ENCODE results near the gene HPCAL1.

HPCAL1 gene

DNA sequence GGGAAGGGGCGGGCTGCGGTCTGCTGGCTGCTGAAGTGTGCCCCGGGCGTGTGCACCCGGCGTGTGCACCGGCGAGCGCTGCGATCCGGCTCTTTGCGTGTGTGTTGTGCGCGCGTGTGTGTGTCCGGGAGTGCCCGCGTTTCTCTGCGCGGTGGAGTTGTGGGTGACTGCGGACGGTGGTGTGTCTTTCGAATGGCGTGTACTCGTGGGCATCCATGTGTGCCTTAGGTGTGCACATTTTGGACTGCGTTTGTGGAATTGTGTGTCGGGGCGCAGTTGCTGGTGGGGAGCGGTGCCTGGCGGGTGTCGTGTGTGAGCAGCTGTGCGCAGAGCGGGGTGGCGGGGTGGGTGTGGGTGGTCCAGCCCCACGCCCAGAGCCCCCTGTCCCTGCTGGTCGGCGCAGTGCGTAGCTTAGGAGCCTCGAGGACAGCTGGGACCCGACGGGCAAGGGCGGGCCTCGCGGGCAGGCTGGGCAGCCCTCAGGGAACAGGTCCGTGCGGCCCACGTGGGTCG lies 533 bp downstream of the HPCAL1 start:
- no peak for DNase-seq (ENCODE audit: low read depth, low spot score)

DNA sequence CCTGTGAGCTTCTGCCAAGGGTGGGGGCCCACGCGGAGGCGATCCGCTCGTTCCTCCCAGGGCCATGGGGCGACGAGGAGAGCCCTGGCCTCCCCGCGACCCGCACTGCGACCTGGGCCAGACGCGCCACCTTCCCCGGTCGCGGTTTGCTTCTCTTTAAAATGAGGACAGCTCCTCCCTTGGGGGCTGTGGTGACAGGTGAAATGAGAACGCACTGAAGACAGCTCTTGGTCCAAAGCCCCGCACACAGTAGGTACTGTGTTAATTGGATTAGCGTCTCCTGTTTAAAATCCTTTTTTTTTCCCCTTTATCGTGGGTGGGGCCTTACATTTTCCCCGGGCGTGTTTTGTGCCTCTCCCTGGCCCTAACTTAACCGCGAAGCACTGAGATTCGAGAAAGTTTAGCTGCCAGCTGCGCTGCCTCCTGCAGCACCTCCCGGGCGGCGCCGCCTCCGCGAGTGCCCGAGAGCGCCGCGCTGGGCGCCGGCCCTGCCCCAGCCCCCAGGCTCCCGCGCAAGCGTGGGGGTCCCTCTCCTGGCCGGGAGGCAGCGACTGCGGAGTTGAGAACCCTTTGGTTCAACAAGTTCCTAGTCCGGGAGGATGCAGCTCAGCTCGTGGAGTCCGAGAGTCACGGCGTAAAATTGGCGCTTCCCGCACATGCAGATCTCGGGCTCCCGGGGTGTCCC lies 1.1 kb downstream of the HPCAL1 start:
- no peak for DNase-seq (ENCODE audit: low read depth, low spot score)

DNA sequence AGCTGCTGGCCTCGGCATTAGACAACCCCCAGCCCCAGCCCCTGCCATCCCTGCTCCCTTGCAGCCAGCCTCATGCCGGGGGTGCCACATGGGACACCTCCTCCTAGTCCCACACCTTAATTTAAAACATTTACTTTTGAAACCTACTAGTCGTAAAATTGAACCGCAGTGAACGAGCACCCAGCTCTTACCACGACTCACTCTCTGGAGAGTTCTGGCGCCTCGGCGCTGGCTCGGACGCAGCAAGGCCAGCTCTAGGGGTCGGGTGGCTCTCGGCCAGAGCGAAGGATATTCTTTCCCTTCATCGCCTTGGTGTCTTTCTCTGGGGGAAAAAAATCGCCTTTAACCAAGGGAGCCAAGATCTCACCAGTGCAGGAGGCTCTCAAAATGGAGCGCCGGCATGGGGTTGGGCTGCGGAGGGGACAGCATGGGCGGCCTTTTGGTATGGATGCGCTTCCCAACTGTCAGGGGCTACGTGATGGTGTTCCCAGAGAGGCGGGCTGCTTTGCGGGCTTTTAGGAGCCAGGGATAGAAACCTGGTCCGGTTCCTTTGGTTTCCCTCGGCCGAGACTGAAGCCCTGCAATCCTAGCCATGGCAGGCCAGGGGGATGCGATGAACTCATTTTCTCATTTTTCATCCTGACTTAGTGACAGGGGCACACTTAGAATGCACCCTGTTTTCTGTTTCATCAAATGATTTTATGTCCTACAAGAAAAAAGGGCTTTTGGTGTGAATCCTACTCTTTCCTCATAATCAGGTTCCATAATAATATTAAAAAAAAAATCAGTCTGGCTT lies 2.0 kb downstream of the HPCAL1 start:
- DNase-seq (ENCODE audit: low read depth, low spot score): no peak

DNA sequence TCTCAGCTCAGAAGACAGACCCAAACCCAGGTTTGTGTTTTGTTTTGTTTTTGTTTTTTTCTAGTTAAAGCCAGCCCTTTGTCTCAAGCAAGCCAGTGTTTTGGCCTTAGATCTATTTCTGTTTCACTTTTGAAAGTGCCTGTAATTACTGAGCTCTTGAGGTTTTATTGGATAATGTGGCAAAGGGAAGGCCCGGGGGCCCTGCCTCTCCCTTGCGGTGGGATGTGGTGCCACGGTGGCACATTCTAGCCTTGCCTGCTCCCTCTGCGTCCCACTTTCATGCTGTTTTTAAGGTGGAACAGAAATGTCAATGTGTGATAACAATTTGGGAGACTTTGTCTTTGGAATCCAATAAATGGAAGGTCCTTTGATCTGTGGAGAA lies 2.5 kb downstream of the HPCAL1 start:
- DNase-seq (ENCODE audit: low read depth, low spot score): no peak

DNA sequence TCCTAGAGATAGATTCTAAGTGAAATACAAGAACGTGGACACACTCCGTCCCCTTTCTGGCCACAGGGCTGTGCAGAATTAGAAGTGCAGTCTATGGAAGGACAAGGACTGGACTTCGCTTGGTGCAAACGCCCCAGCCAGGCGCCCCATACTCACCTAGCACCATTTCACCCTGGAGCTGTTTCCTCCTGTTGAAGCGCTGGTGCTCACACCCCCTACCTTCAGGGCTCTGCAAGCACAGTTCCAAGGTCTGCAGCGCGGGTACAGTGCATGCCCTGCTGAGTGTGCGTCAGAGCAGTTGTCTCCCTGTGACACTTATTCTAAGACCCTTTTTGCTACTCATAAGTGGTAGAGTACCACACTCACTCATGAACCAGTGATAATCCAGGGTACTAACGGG lies 3.0 kb downstream of the HPCAL1 start:
- DNase-seq (ENCODE audit: low read depth, low spot score): no peak

DNA sequence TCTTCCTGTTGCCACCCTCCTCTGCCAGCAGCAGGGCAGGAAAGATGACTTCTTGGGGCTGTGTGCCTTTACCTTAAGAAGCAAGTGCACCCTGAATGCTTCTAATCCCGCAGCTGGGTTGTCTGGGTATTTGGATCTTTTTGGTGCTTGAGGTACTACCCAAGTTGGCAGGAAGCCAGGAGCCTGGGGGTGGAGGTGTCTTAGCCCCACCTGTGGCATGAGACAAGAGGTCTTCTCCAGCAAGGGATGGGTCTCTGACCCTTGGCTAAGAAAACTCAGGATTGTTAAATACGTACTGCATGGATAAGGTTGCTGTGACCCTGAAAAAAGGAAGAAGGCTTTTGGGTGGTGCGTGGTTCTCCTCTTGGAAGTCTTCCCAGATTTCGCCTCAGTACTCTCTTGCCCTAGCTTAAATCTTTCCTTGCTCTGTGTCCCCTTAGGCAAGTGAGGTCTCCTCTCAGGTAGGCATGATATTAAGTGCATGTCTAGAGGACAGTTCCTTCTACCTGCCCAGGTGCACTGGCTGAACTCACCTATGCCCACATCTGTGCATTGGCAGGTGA lies 4.3 kb downstream of the HPCAL1 start:
- no peak for DNase-seq (ENCODE audit: low read depth, low spot score)

DNA sequence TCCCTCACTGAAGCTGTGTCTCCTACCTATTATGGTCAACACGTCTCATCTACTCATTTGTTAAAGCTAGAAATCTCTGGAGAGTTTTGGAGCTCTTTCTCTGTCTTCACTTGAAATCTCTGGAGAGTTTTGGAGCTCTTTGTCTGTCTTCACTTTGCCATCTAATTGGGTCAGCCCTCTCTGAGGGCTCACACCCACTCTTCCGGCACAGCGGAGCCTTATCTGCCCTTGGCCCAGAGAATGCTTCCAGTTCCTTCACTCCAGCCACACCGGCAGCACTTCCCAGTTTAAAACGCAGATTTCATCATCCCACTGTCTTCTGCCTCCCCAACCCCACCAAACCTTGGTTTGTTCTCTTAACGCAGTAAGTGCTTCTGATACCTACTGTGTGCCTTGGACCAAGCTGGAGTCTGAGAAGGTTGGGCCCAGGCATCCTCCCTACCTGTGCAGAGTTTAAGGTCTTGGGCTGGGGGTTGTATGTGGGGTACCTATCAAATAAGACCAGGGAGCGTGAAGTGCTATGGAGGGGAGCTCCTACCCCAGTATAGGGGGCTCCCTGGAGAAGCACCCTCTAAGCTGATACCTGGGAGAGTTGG lies 5.0 kb downstream of the HPCAL1 start:
- DNase-seq (ENCODE audit: low read depth, low spot score): no peak

DNA sequence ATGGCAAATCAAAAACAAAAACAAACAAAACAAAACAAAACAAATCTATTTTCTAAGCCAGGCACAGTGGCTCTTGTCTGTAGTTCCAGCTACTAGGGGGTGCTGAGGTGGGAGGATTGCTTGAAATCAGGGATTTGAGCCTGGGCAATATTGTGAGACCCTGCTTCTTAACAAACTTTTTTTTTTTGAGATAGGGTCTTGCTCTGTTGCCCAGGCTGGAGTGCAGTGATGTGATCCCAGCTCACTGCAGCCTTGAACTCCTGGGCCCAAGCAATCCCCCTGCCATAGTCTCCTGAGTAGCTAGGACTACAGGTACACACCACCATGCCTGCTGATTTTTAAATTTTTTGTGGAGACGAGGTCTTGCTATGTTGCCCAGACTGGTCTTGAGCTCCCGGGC lies 6.2 kb downstream of the HPCAL1 start:
- DNase-seq (ENCODE audit: low read depth, low spot score): no peak

DNA sequence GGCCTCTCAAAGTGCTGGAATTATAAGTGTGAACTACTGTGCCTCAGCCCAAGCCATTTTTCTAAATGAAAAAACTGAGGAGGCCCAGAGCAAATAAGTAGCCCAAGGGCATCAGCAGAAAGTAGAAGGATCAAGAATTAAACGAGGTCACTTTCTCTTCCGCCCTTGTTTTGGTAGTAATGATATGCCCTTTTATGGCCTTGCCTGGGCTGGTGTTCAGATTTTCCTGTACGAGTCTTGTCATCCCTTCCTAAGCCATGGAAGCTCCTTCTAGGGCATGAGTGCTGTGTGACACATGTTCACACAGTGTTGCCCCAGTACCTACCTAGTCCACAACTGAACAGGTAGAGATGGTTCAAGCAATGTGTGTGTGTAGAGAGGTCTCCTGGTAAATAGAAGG lies 6.6 kb downstream of the HPCAL1 start:
- DNase-seq (ENCODE audit: low read depth, low spot score): no peak

DNA sequence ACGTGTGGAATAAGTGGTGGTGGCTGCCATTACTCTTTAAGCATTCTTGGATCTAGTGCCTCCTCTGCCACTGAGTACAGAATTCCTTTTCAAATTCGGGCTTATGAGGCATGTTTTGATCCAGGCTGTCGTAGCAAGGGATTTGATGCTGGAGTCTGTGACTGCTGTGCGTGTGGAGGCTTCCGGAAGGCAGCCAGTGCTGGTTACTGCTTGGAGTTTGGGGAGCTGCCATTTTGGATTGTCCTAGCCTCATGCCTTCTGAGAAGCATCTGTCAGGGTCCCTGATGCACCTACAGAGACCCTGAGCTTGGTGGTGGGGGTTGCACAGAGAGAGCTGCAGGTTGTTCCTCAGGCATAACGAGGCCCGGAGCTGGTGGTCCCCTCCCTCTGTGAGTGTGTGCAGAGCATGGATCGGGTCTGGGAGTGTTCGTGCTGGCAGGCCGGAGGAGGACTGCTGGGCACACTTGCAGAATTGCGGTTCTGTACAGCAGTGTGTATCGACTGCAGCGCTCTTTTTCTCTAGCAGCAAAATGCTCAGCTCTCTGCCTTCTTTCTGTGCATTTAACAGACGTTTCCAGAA lies 7.7 kb downstream of the HPCAL1 start:
- DNase-seq (ENCODE audit: low read depth, low spot score): no peak

DNA sequence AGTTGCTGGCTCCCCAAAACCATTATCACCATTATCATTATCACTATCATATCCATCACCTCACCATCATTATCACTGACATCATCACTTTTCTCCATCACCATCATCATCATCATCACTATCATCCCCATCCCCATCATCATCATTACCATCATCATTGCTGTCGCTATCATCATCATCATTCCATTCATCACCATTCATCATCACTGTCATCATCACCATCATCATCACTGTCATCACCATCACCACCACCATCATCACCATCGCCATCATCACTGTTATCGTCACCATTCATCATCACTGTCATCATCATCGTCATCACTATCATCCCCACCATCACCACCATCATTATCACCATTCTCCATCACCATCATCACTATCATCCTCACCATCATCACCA lies 9.0 kb downstream of the HPCAL1 start:
- DNase-seq (ENCODE audit: low read depth, low spot score): no peak

DNA sequence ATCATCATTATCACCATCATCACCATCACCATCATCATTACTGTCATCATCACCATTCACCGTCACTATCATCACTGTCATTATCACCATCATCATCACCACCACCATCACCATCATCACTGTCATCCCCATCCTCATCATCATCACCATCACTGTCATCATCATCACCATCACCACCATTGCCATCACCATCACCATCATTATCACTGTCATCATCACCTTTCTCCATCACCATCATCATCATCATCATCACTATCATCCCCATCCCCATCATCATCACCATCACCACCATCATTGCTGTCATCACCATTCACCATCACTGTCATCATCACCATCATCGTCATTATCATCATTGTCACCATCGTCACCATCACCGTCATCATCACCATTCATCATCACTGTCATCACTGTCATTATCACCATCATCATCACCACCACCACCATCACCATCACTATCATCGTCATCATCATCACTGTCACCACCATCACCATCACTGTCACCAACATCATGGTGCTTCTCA lies 9.8 kb downstream of the HPCAL1 start:
- no peak for DNase-seq (ENCODE audit: low read depth, low spot score)

DNA sequence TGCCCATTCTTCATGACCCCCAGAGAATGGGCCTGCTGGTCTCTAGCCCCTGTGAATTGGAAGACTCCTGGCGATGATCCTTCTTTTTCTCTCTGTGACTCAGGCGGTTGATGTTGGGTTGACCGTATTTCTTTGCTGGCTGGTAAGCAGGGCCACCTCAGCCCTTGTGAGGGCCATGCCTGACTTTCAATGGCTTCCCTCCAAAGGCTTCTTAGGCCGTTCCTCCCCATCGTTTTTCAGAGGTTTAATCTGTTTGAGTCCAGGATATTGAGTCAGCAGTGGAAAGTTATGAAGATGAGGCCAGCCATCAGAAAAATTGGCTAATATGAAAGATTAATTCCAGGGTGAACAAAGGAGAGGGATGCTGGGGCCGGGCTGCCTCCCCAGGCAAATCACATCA lies 13.6 kb downstream of the HPCAL1 start:
- no peak for DNase-seq (ENCODE audit: low read depth, low spot score)

DNA sequence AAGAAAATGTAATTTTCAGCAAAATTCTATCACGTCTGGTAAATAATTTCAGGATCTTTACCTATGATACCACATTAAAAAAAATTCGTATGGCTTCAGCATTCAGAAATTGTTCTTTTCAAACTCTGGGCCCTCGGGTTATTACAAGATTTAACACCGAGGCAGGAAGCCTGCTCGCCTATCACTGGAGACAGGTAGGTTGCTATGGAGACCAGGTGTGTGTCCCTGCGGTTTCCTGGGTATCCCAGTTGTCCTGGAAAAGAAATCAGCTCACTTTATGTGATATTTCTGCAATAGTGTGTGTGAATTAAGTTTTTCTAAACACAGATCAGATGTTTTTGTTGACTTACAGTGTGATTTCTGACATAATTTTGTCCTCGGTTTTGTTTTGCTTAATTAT lies 14.2 kb downstream of the HPCAL1 start:
- no peak for DNase-seq (ENCODE audit: low read depth, low spot score)

DNA sequence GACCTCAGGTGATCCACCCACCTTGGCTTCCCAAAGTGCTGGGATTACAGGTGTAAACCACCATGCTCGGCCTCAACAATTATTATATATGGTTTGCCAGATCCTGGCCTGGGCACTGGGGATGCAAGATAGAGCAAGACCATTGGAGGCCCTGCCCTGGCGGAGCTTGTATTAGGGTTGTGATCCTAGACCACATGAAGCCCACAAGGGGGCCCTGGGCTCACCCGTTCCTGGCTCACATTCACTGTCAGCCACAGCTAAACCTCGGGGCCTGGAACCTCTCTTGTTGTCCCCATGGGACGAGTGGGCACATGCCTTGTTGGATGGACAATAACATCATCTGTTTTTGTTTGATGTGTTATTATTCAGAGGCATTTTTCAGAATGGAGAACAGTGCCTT lies 14.9 kb downstream of the HPCAL1 start:
- DNase-seq (ENCODE audit: low read depth, low spot score): no peak

DNA sequence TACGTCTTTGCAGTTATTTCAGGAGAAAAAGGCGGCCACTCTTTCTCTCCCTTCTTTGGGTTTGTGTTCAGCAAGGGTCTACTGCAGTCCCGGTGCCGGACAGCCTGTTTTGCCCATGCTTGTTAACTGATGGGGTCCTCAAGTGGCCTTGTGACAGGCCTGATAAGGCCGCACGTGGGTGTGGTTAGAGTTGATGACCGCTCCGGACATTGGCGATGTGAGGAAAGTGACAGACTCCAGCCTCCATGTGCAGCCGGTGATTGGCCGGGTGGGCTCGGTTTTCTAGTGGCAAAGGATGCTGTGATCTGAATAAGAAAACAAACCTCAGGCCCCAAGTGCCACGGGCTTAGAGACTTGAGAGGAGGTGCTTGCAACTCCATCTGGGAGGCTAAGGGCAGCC lies 15.6 kb downstream of the HPCAL1 start:
- DNase-seq (ENCODE audit: low read depth, low spot score): no peak

DNA sequence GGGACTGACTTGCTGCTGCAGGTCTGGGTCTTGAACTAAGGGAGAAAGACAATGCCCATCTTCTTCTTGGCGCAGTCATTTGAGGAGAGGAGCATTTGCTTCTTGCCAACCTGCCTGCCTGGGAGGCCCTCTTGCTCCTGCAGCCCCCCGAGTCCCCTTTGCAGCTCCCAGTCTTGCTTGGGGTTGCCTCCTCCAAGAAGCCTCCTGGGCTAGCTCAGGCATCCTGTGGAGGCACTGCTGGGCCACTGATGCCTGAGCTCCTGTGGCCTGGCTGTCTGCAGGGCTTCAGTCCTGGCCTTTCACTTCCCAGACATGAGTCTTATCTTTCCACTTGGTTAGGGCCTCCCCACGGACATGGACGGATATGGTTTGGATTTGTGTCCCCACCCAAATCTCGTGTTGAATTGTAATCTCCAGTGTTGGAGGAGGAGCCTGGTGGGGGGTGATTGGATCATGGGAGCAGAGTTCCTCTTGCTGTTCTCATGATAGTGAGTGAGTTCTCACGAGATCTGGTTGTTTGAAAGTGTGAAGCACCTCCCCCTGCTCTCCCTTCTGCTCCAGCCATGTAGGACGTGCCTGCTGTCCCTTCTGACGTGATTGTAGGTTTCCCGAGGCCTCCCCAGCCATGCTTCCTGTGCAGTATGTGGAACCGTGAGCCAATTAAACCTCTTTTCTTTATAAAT lies 17.3 kb downstream of the HPCAL1 start:
- no peak for DNase-seq (ENCODE audit: low read depth, low spot score)

DNA sequence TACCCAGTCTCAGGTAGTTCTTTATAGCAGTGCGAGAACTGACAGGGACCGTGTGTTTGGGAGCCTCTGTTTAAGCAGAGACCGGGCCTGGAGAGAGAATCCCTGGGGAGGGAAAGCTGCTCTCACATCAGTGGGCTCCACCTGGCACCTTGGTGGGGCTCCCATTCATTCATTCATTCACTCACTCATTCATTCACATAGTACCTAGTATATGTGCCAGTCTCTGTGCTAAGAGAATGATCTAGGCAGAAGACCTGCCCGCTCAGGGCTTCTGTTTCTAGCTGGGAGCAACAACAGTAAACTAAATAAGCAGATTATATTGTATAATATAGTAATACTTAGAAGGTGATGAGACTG lies 17.8 kb downstream of the HPCAL1 start:
- no peak for DNase-seq (ENCODE audit: low read depth, low spot score)

DNA sequence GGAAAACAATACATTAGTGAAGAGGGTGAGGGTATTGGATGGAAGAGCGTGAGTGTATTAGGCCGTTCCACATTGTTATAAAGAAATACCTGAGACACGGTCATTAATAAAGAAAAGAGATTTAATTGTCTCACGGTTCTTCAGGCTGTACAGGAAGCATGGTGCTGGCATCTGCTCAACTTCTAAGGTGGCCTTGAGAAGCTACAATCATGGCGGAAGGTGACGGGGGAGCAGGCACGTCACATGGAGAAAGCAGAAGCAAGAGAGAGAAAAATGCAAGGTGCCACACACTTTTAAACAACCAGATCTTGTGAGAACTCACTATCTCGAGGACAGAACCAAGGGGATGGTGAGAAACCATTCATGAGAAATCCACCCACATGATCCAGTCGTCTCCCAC lies 18.2 kb downstream of the HPCAL1 start:
- no peak for DNase-seq (ENCODE audit: low read depth, low spot score)

DNA sequence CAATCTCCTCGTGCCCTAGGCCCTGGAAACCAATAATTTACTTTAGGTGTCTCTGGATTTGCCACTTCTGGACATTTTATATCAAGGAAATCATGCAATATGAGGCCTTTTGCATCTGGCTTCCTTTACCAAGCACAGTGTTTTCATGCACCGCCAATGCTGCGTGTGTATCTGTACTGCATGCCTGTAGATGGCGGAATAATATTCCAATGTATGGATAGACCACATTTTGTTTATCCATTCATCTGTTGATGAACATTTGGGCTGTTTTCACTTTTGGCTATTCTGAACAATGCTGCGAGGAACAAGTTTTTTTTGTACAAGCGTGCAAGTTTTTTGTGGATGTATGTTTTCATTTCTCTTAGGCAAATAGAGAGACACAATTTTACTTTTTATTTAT lies 18.9 kb downstream of the HPCAL1 start:
- no peak for DNase-seq (ENCODE audit: low read depth, low spot score)

DNA sequence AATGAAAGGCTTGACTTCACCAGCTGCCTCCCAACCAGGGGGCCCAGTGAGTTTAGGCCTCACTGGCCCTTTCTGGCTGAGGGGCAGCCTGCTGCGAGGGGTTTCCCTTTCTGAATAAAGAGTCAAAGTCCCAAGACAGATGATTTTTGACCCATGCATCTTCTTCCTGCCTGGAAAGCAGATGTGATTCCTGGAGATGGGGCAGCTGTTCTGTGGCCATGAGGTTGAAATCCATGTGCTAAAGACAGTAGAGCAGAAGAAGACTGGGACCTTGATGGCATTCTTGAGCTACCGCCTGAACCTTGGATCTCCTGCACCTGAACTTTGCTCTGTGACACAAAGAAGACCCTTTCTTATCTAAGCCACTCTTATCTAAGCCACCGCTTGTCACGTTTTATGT lies 19.8 kb downstream of the HPCAL1 start:
- DNase-seq (ENCODE audit: low read depth, low spot score): no peak

DNA sequence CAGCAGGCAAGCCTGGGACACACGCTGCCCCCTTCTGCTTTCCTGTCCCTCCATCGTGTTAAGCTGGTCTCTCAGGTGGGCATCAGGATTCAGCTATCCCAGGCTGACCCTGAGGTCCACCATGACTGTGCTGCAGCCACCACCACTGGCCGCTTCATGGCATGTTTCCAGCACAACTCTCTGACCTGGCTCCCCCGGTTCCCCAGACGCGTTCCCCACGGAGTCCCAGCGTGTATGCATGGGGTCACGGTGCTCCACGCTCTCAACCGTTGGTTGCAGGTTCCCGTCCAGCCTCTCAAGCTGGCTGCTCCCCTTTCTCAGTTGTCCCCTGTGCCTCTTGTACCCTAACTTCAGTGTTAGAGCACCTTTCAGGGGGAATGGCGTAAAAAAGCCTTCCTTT lies 20.3 kb downstream of the HPCAL1 start:
- DNase-seq (ENCODE audit: low read depth, low spot score): no peak
